Neural cell (in vitro differentiated cells): Measurements from ENCODE around the gene RASAL2. TPM values are rescaled to one million over a fixed set of nuclear protein-coding genes. Genes with fewer than 3 reads are reported as not detected.
A peak's percentile ranks its signal among the peaks of the same experiment; 100 is the strongest.

Experiments used
- H2AFZ ChIP-seq: fragments of 200-600, 300-800 bp; sonication (generic), shearing (Covaris generic); 2 replicates; pipeline ENCODE4 v1.6.0; 2014; ENCODE audit warnings: low read depth, mild to moderate bottlenecking, antibody characterized with exemption, low read length, moderate library complexity
- H3F3A ChIP-seq: fragments of 200-600 bp; shearing (Covaris generic); 2 replicates; pipeline ENCODE4 v1.6.1; 2016; ENCODE audit warnings: mild to moderate bottlenecking, moderate library complexity, mixed read lengths, antibody characterized with exemption, low read length; ENCODE audit not compliant: insufficient read depth, poor library complexity, severe bottlenecking
- H3K27ac ChIP-seq: fragments of 200-600, 300-800 bp; sonication (generic), shearing (Covaris generic); 2 replicates; pipeline ENCODE4 v1.5.1; 2014; ENCODE audit warnings: mild to moderate bottlenecking, low read length, moderate library complexity
- H3K27me3 ChIP-seq: fragments of 300-800, 200-600 bp; sonication (generic), shearing (Covaris generic); 2 replicates; pipeline ENCODE4 v1.6.0; 2014; ENCODE audit warnings: mild to moderate bottlenecking, low read depth, low read length, moderate library complexity; ENCODE audit not compliant: insufficient read depth
- H3K36me3 ChIP-seq: fragments of 300-800, 200-600 bp; sonication (generic), shearing (Covaris generic); 2 replicates; pipeline ENCODE4 v1.5.1; 2014; ENCODE audit warnings: mild to moderate bottlenecking, antibody characterized with exemption, low read length, moderate library complexity; ENCODE audit not compliant: insufficient read depth
- H3K4me2 ChIP-seq: fragments of 300-800, 200-600 bp; sonication (generic), shearing (Covaris generic); 2 replicates; pipeline ENCODE4 v1.6.0; 2014; ENCODE audit warnings: mild to moderate bottlenecking, low read length
- H3K4me3 ChIP-seq: fragments of 300-800, 200-600 bp; sonication (generic), shearing (Covaris generic); 2 replicates; pipeline ENCODE4 v1.5.1; 2014; ENCODE audit warnings: mild to moderate bottlenecking, low read length, moderate library complexity
- H3K79me2 ChIP-seq: fragments of 200-600 bp; shearing (Covaris generic); replicated peaks from 2 replicates; pipeline ENCODE4 v1.6.0; 2014; ENCODE audit warnings: mild to moderate bottlenecking, low read length, moderate library complexity; ENCODE audit not compliant: insufficient read depth
- H3K9ac ChIP-seq: fragments of 300-800, 200-600 bp; sonication (generic), shearing (Covaris generic); 2 replicates; pipeline ENCODE4 v1.6.1; 2016; ENCODE audit warnings: mild to moderate bottlenecking, low read length, mixed read lengths
- H3K9me2 ChIP-seq: fragments of 200-600 bp; shearing (Covaris generic); 2 replicates; pipeline ENCODE4 v1.6.1; 2016; ENCODE audit warnings: mild to moderate bottlenecking, low read length, mixed read lengths; ENCODE audit not compliant: insufficient read depth
- H3K9me3 ChIP-seq: fragments of 200-600, 300-800 bp; sonication (generic), shearing (Covaris generic); 2 replicates; pipeline ENCODE4 v1.6.1; 2016; ENCODE audit warnings: mild to moderate bottlenecking, mixed run types, low read length, moderate library complexity, mixed read lengths
- H4K20me1 ChIP-seq: fragments of 200-600 bp; shearing (Covaris generic); 2 replicates; pipeline ENCODE4 v1.6.1; 2016; ENCODE audit warnings: mild to moderate bottlenecking, mixed run types; ENCODE audit not compliant: insufficient read depth
- EP300 ChIP-seq: fragments of 450-650 bp; conservative IDR thresholded peaks from 2 replicates; pipeline ENCODE4 v1.6.1; 2014; ENCODE audit warnings: antibody characterized with exemption, mild to moderate bottlenecking, moderate library complexity; ENCODE audit not compliant: poor library complexity, severe bottlenecking
- EZH2 ChIP-seq: fragments of 200-600, 300-800 bp; shearing (Covaris generic), sonication (generic); IDR thresholded peaks from 2 replicates; pipeline ENCODE4 v1.6.1; 2014; ENCODE audit warnings: antibody characterized with exemption, low read length, borderline replicate concordance, mild to moderate bottlenecking; ENCODE audit not compliant: insufficient read depth, poor library complexity, severe bottlenecking
- MXI1 ChIP-seq: fragments of 450-650 bp; conservative IDR thresholded peaks from 2 replicates; pipeline ENCODE4 v1.6.1; 2014; ENCODE audit warnings: antibody characterized with exemption, mild to moderate bottlenecking; ENCODE audit not compliant: poor library complexity, severe bottlenecking
- POLR2AphosphoS5 ChIP-seq: IDR thresholded peaks from 2 replicates; pipeline ENCODE4 v1.6.1; 2012
- RAD21 ChIP-seq: fragments of 450-650 bp; conservative IDR thresholded peaks from 2 replicates; pipeline ENCODE4 v1.6.1; 2014; ENCODE audit warnings: antibody characterized with exemption, mild to moderate bottlenecking, moderate library complexity
- REST ChIP-seq: IDR thresholded peaks from 2 replicates; pipeline ENCODE4 v1.6.1; 2012; ENCODE audit warnings: borderline replicate concordance
- SMC3 ChIP-seq: fragments of 450-650 bp; conservative IDR thresholded peaks from 2 replicates; pipeline ENCODE4 v1.6.1; 2014; ENCODE audit warnings: antibody characterized with exemption, mild to moderate bottlenecking, moderate library complexity; ENCODE audit not compliant: poor library complexity
- TAF1 ChIP-seq: IDR thresholded peaks from 2 replicates; pipeline ENCODE4 v1.6.1; 2012; ENCODE audit warnings: low read depth
- polyA plus RNA-seq: library from polyadenylated mRNA; depleted of rRNA; stranded (reverse); fragments of >200 nt; gene quantifications from 2 replicates; pipeline ENCODE4 v1.2.3, GENCODE V29; 2014
- TF ChIP-seq, protein P1 (sequence below): fragments of 450-650 bp; IDR thresholded peaks from 2 replicates; pipeline ENCODE4 v1.5.1; 2014; ENCODE audit warnings: antibody characterized with exemption, mild to moderate bottlenecking, moderate library complexity; ENCODE audit not compliant: poor library complexity, severe bottlenecking

RASAL2 gene
- polyA plus RNA-seq, 1 donor from 2014 or later = 73.3 TPM

DNA sequence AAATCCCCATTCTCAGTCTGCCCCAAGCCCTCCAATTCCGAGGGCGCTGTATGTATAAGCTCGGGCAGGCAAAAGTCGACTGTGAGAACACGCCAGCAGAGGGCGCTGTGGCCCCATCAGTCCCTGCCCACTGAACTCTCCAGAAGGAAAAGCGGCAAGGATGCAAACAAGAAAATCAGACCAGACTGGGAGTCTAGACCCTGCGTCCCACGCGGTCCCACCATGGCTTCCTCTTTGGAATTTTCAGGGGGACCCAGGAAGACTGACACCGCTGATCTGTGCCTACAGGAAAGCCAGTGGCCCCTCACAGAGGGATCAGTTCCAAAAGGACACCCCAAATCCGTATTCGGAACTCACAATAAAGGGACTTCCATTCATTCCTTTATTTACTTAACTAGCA, 438.5 kb downstream of the RASAL2 start:
- no peaks in the 10 kb centered on the region for H3K9me2 ChIP-seq
- H2AFZ ChIP-seq = no peak overlapping the region
- no peak overlapping the region for H3K27ac ChIP-seq
- peak; percentile 85 for TF ChIP-seq SMC3
- TF ChIP-seq, protein P1, sequence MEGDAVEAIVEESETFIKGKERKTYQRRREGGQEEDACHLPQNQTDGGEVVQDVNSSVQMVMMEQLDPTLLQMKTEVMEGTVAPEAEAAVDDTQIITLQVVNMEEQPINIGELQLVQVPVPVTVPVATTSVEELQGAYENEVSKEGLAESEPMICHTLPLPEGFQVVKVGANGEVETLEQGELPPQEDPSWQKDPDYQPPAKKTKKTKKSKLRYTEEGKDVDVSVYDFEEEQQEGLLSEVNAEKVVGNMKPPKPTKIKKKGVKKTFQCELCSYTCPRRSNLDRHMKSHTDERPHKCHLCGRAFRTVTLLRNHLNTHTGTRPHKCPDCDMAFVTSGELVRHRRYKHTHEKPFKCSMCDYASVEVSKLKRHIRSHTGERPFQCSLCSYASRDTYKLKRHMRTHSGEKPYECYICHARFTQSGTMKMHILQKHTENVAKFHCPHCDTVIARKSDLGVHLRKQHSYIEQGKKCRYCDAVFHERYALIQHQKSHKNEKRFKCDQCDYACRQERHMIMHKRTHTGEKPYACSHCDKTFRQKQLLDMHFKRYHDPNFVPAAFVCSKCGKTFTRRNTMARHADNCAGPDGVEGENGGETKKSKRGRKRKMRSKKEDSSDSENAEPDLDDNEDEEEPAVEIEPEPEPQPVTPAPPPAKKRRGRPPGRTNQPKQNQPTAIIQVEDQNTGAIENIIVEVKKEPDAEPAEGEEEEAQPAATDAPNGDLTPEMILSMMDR = peak; percentile 82
- no peak for TF ChIP-seq MXI1
- TF ChIP-seq POLR2AphosphoS5 = no peak
- TF ChIP-seq EZH2 = no peak
- no peak for TF ChIP-seq REST
- TF ChIP-seq RAD21 = peak; percentile 80
- TF ChIP-seq EP300 = no peak
- TF ChIP-seq TAF1 = no peak
- no peaks in the 10 kb centered on the region for H4K20me1 ChIP-seq
- no peaks in the 10 kb centered on the region for H3K27me3 ChIP-seq
- no peaks in the 10 kb centered on the region for H3K79me2 ChIP-seq
- no peak overlapping the region for H3K4me3 ChIP-seq
- no peaks in the 10 kb centered on the region for H3K9me3 ChIP-seq
- H3K36me3 ChIP-seq = no peaks in the 10 kb centered on the region
- no peak overlapping the region for H3K9ac ChIP-seq
- no peaks in the 10 kb centered on the region for H3F3A ChIP-seq
- H3K4me2 ChIP-seq = no peak overlapping the region

DNA sequence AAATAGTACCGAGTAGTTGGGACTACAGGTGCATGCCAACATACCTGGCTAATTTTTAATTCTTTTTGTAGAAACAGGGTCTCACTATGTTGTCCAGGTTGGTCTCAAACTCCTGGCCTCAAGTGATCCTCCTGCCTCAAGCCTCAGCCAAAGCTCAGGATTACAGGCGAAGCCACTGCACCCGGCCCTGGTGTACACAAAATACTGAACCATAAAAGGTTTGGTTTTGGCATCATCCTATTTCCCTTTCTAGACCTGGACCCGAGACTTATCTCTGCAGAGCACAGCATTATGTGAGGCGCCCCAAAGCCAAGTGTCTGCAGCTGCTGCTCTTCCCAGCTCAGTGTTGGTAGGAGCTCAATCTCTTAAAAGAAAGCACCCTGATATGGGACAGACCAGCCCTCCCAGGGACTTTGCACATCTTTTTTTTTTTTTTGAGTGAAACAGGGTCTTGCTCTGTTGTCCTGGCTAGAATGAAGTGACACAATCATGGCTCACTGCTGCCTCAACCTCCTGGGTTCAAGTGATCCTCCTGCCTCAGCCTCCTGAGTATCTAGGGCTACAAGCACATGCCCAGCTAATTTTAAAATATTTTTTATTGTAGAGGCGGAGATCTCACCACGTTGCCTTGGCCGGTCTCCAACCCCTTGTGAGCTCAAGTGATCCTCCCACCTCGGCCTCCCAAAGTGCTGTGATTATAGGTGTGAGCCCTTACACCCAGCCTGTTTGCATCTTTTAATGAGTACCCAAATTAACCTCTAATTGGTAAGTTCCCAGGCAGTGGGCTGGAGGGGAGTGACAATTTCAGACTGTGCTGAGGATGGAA, 439.4 kb downstream of the RASAL2 start:
- H3K4me2 ChIP-seq = no peak overlapping the region
- H3K9me2 ChIP-seq = no peaks in the 10 kb centered on the region
- no peaks in the 10 kb centered on the region for H3K9me3 ChIP-seq
- no peak overlapping the region for H2AFZ ChIP-seq
- H3K4me3 ChIP-seq = no peak overlapping the region
- no peaks in the 10 kb centered on the region for H3K27me3 ChIP-seq
- no peak overlapping the region for H3K27ac ChIP-seq
- no peaks in the 10 kb centered on the region for H4K20me1 ChIP-seq
- no peak for TF ChIP-seq EZH2
- TF ChIP-seq, protein P1 = no peak
- TF ChIP-seq TAF1 = no peak
- no peak for TF ChIP-seq REST
- TF ChIP-seq EP300 = no peak
- no peak for TF ChIP-seq MXI1
- no peak for TF ChIP-seq RAD21
- no peak for TF ChIP-seq POLR2AphosphoS5
- no peak for TF ChIP-seq SMC3
- no peaks in the 10 kb centered on the region for H3K36me3 ChIP-seq
- no peaks in the 10 kb centered on the region for H3K79me2 ChIP-seq
- no peaks in the 10 kb centered on the region for H3F3A ChIP-seq
- H3K9ac ChIP-seq = no peak overlapping the region
